ENCODE measurements around the gene BRICD5.
A peak's percentile ranks its signal among the peaks of the same experiment; 100 is the strongest.
"Not testable (repeated sequence)": the region's sequence is repeated elsewhere in the genome, so short reads cannot be mapped to it uniquely, and the experiment has no call there.

BRICD5 gene

DNA sequence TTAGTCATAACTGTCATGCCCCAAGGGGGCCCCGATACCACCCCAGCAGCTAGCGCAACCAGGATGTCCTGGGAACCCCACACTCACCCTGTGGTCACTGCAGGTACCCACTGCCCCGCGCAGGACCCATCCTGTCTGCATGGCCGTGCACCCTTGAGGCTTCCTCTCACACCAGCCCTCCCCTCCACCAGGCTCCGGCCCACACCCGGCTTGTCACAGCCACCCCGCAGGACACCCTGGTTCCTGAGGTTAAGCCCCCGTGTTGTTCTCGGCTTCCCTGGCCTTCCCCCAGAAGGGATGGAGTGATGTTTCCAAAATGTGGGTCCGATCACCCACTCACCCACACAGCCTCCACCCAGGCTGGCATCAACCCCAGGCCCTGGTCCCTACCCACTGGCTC is 33.1 kb upstream of the BRICD5 start:
- Histone ChIP-seq H3K36me3 (ENCODE audit: insufficient read depth, low read length) (peaks cover 15% of the 10 kb centered on the region; the same call in 1 of the 2 replicates), H3K4me1 (ENCODE audit: insufficient read depth, low read length) (no peaks in the 10 kb centered on the region; the same call in 1 of the 2 replicates), H3K9ac (ENCODE audit: low read depth, low read length) (no peak overlapping the region), H3K9me3 (ENCODE audit: control insufficient read depth, insufficient read depth, low read length) (no peaks in the 10 kb centered on the region)

DNA sequence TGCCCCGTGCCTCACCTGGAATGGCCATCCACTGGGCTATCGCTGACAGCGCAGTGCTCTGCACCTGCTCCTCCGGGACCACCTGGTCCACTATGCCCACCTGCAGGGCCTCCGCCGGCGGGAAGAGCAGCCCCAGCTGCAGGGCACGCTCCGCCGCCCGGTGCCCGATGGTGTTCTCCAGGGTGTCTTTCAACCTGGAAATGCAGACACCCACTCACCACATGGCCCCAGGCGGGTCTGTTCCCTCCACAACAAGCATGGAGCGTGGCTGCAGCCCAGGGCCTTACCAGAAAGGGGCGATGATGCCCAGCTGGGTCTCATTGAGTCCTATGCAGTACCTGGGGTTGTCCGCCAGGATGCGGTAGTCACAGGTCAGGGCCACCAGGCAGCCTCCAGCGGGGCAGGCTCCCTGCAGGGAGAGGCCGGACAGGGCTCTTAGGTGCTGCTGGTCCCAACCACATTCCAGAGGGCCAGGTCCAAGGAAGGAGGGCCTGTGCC is 32.4 kb upstream of the BRICD5 start:
- H3K9me3 ChIP-seq (ENCODE audit: control insufficient read depth, insufficient read depth, low read length): no peaks in the 10 kb centered on the region
- H3K4me1 ChIP-seq (ENCODE audit: insufficient read depth, low read length): no peaks in the 10 kb centered on the region; the same call in 1 of the 2 replicates
- H3K9ac ChIP-seq (ENCODE audit: low read depth, low read length): no peak overlapping the region
- H3K36me3 ChIP-seq (ENCODE audit: insufficient read depth, low read length): peaks cover 15% of the 10 kb centered on the region; the same call in 1 of the 2 replicates

- H3K36me3 ChIP-seq (ENCODE audit: insufficient read depth, low read length): peaks cover 15% of the 10 kb centered on the region; the same call in 1 of the 2 replicates
- no peak overlapping the region for H3K9ac ChIP-seq (ENCODE audit: low read depth, low read length)
- no peaks in the 10 kb centered on the region; the same call in 1 of the 2 replicates for H3K4me1 ChIP-seq (ENCODE audit: insufficient read depth, low read length)
- H3K9me3 ChIP-seq (ENCODE audit: control insufficient read depth, insufficient read depth, low read length): no peaks in the 10 kb centered on the region
Observed at GRCh38 chr16:2242598-2242997, 31.9 kb upstream of the BRICD5 start.

GRCh38 chr16:2240331-2240730 is 29.7 kb upstream of the BRICD5 start:
- not testable (repeated sequence) for H3K9ac ChIP-seq (ENCODE audit: low read depth, low read length); H3K9me3 ChIP-seq (ENCODE audit: control insufficient read depth, insufficient read depth, low read length); H3K4me1 ChIP-seq (ENCODE audit: insufficient read depth, low read length); H3K36me3 ChIP-seq (ENCODE audit: insufficient read depth, low read length)

- Histone ChIP-seq H3K9me3 (ENCODE audit: control insufficient read depth, insufficient read depth, low read length) (no peaks in the 10 kb centered on the region), H3K36me3 (ENCODE audit: insufficient read depth, low read length) (peaks cover 7% of the 10 kb centered on the region; the same call in 1 of the 2 replicates), H3K4me1 (ENCODE audit: insufficient read depth, low read length) (no peaks in the 10 kb centered on the region; the same call in 1 of the 2 replicates), H3K9ac (ENCODE audit: low read depth, low read length) (no peak overlapping the region)
Observed at GRCh38 chr16:2238838-2239675, 28.4 kb upstream of the BRICD5 start.

DNA sequence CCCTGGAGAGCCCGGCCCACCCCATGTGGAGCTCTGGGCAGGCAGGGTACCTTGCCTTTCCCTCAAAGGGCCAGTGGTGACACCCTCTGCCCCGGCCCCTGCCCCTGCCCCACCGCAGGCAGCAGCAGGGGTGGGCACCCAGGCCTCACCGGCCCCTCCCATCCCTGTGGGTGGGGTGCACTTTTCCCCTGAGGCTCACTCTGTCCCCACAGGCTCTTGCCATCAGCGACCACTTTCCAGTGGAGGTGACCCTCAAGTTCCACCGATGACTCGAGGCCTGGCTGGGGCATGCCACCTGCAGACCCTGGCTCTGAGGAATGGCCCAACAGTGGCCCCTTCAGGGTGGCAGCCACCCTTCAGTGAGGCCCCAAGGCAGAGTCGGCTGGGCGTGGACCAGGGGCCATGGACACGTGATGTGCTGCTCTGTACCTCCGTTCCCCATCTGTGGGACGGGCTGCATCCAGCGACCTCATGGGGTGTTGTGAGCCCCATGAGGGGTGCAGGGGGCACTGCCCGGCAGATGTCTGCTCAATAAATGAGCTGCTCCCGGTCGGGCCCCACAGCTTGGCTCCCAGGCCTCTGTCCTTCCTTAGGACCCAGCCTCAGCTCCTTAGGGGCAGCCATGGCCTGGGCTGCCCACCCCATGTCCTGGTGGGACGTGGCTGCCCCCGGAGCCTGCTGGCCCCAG is 27.6 kb upstream of the BRICD5 start:
- H3K9ac ChIP-seq (ENCODE audit: low read depth, low read length): peak overlapping the region; percentile 48; the same call in 1 of the 2 replicates
- H3K9me3 ChIP-seq (ENCODE audit: control insufficient read depth, insufficient read depth, low read length): no peaks in the 10 kb centered on the region
- H3K4me1 ChIP-seq (ENCODE audit: insufficient read depth, low read length): no peaks in the 10 kb centered on the region; the same call in 1 of the 2 replicates
- H3K36me3 ChIP-seq (ENCODE audit: insufficient read depth, low read length): peaks cover 7% of the 10 kb centered on the region; the same call in 1 of the 2 replicates

GRCh38 chr16:2237493-2238149 is 27.0 kb upstream of the BRICD5 start:
- peaks cover 4% of the 10 kb centered on the region; the same call in 1 of the 2 replicates for H3K36me3 ChIP-seq (ENCODE audit: insufficient read depth, low read length)
- no peaks in the 10 kb centered on the region for H3K9me3 ChIP-seq (ENCODE audit: control insufficient read depth, insufficient read depth, low read length)
- peak overlapping the region; percentile 48; the same call in 1 of the 2 replicates for H3K9ac ChIP-seq (ENCODE audit: low read depth, low read length)
- H3K4me1 ChIP-seq (ENCODE audit: insufficient read depth, low read length): no peaks in the 10 kb centered on the region; the same call in 1 of the 2 replicates

DNA sequence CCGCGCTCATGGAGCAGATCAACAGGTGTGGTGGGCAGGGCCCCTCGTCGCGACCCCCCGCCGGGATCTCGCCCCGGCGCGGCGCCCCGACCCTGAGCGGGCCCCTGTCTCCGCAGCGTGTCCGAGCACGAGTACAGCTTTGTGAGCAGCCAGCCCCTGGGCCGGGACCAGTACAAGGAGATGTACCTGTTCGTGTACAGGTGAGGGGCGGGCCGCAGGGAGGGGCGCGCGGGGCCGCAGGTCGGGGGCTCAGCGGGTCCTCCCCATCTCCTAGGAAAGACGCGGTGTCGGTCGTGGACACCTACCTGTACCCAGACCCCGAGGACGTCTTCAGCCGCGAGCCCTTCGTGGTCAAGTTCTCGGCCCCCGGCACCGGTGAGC is 26.4 kb upstream of the BRICD5 start:
- Histone ChIP-seq H3K9me3 (ENCODE audit: control insufficient read depth, insufficient read depth, low read length) (no peaks in the 10 kb centered on the region), H3K4me1 (ENCODE audit: insufficient read depth, low read length) (no peaks in the 10 kb centered on the region; the same call in 1 of the 2 replicates), H3K9ac (ENCODE audit: low read depth, low read length) (peak overlapping the region; percentile 48; the same call in 1 of the 2 replicates), H3K36me3 (ENCODE audit: insufficient read depth, low read length) (peaks cover under 1% of the 10 kb centered on the region; the same call in 1 of the 2 replicates)

- H3K9ac ChIP-seq (ENCODE audit: low read depth, low read length): peak within 1 kb of the TSS; percentile 48
- H3K4me1 ChIP-seq (ENCODE audit: insufficient read depth, low read length): no peaks in the 10 kb centered on the region; the same call in 1 of the 2 replicates
- no peaks in the 10 kb centered on the region for H3K9me3 ChIP-seq (ENCODE audit: control insufficient read depth, insufficient read depth, low read length)
- no peaks in the 10 kb centered on the region for H3K36me3 ChIP-seq (ENCODE audit: insufficient read depth, low read length)
Observed at GRCh38 chr16:2236337-2237101, 25.9 kb upstream of the BRICD5 start, which contains the start of gene DNASE1L2. Gene DNASE1L2, plus strand, starts transcription at chr16:2236444. Its CDS starts 373 bp downstream, at chr16:2236817.

DNA sequence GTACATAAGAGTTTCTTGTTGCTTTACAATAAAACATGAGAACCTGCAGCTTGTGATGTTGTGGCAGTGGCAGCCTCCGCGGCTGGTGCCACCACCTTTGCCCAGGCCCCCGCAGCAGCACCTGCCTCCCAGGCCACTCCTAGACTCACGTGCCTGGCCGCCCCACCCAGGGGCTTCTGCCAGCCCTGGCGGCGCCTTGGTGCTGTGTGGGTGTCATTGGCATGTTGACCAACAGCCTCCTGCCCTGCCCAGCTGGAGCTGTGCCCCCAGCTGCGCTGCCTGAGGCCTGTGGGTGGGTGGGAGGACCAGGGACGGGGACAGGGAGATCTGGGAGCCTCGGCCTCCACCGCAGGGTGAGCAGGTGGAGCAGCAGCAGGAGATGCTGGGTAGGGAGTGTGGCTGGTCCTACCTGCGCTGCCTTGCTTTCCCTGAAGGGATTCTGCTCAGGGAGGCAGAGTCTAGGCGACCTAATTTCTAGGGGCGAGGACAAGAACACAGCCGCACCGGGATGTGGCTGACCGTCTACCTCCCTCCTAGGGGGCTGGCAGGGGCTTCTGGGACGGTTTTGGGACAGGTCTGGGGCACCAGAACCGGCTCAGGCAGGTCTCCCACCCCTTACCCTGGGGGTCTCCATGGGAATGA is 25.2 kb upstream of the BRICD5 start:
- no peaks in the 10 kb centered on the region for H3K36me3 ChIP-seq (ENCODE audit: insufficient read depth, low read length)
- H3K4me1 ChIP-seq (ENCODE audit: insufficient read depth, low read length): no peaks in the 10 kb centered on the region; the same call in 1 of the 2 replicates
- no peak overlapping the region for H3K9ac ChIP-seq (ENCODE audit: low read depth, low read length)
- no peaks in the 10 kb centered on the region for H3K9me3 ChIP-seq (ENCODE audit: control insufficient read depth, insufficient read depth, low read length)

GRCh38 chr16:2235234-2235651 is 24.6 kb upstream of the BRICD5 start:
- H3K36me3 ChIP-seq (ENCODE audit: insufficient read depth, low read length): no peaks in the 10 kb centered on the region

DNA sequence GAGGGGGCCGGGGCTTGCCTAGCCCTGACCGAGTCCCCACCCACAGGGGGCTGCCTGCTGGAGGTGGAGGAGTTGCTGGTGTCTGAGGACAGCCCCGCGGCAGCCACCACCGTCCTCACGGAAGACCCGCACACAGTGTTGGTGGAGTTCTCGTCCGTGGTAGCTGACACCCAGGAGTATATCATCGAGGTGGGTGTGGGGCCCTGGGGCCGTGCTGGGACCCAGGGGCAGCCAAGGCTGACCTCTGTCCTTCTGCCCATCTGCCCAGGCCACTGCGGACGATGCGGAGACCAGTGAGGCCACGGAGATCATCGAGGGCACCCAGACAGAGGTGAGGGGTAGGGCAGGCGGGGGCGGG is 24.1 kb upstream of the BRICD5 start:
- Histone ChIP-seq H3K36me3 (ENCODE audit: insufficient read depth, low read length) (no peaks in the 10 kb centered on the region), H3K4me1 (ENCODE audit: insufficient read depth, low read length) (no peaks in the 10 kb centered on the region; the same call in 1 of the 2 replicates), H3K9me3 (ENCODE audit: control insufficient read depth, insufficient read depth, low read length) (no peaks in the 10 kb centered on the region), H3K9ac (ENCODE audit: low read depth, low read length) (no peak overlapping the region)

More at GRCh38 chr16:2235234-2235651, 24.6 kb upstream of the BRICD5 start:
- no peaks in the 10 kb centered on the region for H3K9me3 ChIP-seq (ENCODE audit: control insufficient read depth, insufficient read depth, low read length)
- no peak overlapping the region for H3K9ac ChIP-seq (ENCODE audit: low read depth, low read length)
- no peaks in the 10 kb centered on the region; the same call in 1 of the 2 replicates for H3K4me1 ChIP-seq (ENCODE audit: insufficient read depth, low read length)
